Measurements from ENCODE around the gene KIR2DL1. TPM values are rescaled to one million over a fixed set of nuclear protein-coding genes. Genes with fewer than 3 reads are reported as not detected.
"Not testable (repeated sequence)": the region's sequence is repeated elsewhere in the genome, so short reads cannot be mapped to it uniquely, and the experiment has no call there.

The KIR2DL1 gene
- total RNA-seq, 6 experiments from 2014 or later, result not detected

DNA sequence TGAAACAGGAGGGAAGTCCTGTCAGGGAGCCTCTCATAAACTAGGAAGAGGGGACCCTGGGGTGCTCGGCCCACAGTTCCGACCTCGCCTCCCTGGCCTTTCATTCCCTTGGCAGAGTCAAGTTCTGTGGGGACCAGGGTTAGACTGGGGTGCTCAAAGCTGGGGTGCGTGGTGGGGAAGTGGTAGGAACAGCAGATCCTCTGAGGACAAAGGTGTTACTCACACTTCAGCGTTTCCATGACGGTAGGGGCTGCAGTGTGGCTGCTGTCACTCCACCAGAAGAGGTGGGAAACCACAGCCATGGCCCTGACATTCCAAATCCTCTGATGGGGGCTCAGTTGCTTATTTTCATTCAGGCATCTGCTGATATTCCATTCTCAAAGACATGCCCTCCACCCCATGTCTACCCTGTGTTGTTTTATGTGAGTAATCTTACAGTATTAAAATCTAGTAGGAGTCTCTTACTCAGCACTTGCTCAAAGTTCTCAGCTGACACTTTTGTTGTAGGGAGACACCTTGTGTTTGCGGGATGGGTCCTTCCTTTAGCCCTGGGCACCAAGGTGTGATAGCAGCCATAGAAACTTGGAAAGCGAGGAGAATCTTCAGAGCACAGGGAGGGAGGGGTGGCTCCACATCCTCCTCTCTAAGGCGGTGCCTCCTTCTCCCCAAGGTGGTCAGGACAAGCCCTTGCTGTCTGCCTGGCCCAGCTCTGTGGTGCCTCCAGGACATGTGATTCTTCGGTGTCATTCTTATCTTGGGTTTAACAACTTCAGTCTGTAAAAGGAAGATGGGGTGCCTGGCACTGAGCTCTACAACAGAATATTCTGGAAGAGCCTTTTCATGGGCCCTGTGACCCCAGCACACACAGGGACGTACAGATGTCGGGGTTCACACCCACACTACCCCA lies 13.1 kb upstream of the KIR2DL1 start:
- not testable (repeated sequence) for DNase-seq; H3K36me3 Mint-ChIP-seq (ENCODE audit: low read depth); H3K4me3 Mint-ChIP-seq; H3K27me3 Mint-ChIP-seq (ENCODE audit: insufficient read depth); H3K27ac Mint-ChIP-seq; H3K4me1 Mint-ChIP-seq (ENCODE audit: low read depth)
- H3K9me3 Mint-ChIP-seq, result peaks cover 51% of the 10 kb centered on the region

DNA sequence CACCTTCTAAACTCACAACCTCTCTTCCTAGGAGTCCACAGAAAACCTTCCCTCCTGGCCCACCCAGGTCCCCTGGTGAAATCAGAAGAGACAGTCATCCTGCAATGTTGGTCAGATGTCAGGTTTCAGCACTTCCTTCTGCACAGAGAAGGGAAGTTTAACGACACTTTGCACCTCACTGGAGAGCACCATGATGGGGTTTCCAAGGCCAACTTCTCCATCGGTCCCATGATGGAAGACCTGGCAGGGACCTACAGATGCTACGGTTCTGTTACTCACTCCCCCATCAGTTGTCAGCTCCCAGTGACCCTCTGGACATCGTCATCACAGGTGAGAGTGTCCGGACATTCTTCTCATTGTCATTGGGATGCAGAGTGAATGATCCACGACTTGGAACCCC lies 11.0 kb upstream of the KIR2DL1 start:
- H3K4me1 Mint-ChIP-seq (ENCODE audit: low read depth); DNase-seq; H3K27me3 Mint-ChIP-seq (ENCODE audit: insufficient read depth); H3K36me3 Mint-ChIP-seq (ENCODE audit: low read depth); H3K27ac Mint-ChIP-seq; H3K4me3 Mint-ChIP-seq: not testable (repeated sequence)
- peaks cover 48% of the 10 kb centered on the region for H3K9me3 Mint-ChIP-seq

DNA sequence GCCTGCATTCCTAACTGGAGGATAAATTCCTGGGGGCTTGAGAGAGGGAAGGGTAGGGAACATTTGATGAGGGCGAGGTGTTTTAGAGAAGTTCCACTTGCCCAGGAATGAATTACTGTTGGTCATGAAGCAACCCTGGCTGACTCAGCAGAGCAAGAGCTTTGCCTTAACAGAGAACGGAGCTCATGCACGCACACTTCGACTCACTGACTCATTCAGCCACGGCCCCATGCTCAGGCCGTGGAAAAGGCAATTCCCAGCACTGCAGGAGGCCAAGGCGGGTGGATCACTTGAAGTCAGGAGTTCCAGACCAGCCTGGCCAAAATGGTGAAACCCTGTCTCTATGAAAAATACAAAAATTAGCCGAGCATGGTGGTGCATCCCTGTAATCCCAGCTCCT lies 5.4 kb upstream of the KIR2DL1 start:
- H3K4me3 Mint-ChIP-seq; H3K27ac Mint-ChIP-seq; H3K36me3 Mint-ChIP-seq (ENCODE audit: low read depth); H3K4me1 Mint-ChIP-seq (ENCODE audit: low read depth); DNase-seq; H3K27me3 Mint-ChIP-seq (ENCODE audit: insufficient read depth): not testable (repeated sequence)
- H3K9me3 Mint-ChIP-seq, result peaks cover 34% of the 10 kb centered on the region

DNA sequence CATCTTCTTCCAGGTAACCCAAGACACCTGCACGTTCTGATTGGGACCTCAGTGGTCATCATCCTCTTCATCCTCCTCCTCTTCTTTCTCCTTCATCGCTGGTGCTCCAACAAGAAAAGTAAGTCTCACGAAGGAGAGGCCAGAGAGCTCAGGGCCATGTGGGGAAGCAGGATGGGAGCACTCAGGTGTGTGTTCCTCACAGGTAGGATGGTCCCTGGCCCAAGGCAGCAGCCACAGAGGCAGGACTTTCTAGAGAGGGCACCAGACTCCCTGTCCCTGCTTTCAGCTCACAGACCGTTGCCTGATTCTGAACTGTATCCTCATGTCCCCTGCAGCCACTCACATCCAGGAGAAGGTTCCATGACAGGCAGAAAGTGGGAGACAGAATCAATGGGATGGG lies 3.1 kb upstream of the KIR2DL1 start:
- not testable (repeated sequence) for H3K27me3 Mint-ChIP-seq (ENCODE audit: insufficient read depth)

DNA sequence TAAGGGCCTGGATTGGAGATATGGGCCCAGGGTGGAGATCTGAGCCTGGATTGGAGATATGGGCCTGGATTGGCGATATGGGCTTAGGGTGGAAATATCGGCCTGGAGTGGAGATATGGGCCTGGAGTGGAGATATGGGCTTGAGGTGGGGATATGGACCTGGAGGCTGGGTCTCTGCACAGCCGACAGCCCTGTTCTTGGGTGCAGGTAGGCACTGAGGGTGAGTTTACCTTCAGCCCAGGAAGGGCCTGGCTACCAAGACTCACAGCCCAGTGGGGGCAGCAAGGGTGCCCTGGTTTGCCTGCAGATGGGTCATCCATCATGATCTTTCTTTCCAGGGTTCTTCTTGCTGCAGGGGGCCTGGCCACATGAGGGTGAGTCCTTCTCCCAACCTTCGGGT lies 918 bp downstream of the KIR2DL1 start:
- H3K9me3 Mint-ChIP-seq, result peaks cover 60% of the 10 kb centered on the region
- DNase-seq; H3K4me1 Mint-ChIP-seq (ENCODE audit: low read depth); H3K4me3 Mint-ChIP-seq; H3K27ac Mint-ChIP-seq; H3K27me3 Mint-ChIP-seq (ENCODE audit: insufficient read depth); H3K36me3 Mint-ChIP-seq (ENCODE audit: low read depth): not testable (repeated sequence)

More for the DNA sequence above, 3.1 kb upstream of the KIR2DL1 start:
- not testable (repeated sequence) for H3K4me1 Mint-ChIP-seq (ENCODE audit: low read depth); H3K4me3 Mint-ChIP-seq; DNase-seq; H3K27ac Mint-ChIP-seq
- H3K36me3 Mint-ChIP-seq (ENCODE audit: low read depth), result peaks cover 10% of the 10 kb centered on the region; the same call in 1 of the 2 replicates
- H3K9me3 Mint-ChIP-seq, result peaks cover 39% of the 10 kb centered on the region

DNA sequence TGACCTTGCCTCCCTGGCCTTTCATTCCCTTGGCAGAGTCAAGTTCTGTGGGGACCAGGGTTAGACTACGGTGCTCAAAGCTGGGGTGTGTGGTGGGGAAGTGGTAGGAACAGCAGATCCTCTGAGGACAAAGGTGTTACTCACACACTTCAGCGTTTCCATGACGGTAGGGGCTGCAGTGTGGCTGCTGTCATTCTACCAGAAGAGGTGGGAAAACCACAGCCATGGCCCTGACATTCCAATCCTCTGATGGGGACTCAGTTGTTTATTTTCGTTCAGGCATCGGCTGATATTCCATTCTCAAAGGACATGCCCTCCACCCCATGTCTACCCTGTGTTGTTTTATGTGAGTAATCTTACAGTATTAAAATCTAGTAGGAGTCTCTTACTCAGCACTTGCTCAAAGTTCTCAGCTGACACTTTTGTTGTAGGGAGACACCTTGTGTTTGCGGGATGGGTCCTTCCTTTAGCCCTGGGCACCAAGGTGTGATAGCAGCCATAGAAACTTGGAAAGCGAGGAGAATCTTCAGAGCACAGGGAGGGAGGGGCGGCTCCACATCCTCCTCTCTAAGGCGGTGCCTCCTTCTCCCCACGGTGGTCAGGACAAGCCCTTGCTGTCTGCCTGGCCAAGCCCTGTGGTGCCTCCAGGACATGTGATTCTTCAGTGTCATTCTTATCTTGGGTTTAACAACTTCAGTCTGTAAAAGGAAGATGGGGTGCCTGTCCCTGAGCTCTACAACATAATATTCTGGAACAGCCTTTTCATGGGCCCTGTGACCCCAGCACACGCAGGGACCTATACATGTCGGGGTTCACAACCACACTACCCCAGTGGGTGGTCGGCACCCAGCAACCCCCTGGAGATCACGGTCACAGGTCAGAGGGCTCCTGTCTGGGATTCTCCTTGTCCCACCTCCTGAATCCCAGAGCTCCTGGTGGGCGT lies 1.7 kb downstream of the KIR2DL1 start:
- not testable (repeated sequence) for DNase-seq; H3K4me1 Mint-ChIP-seq (ENCODE audit: low read depth); H3K27ac Mint-ChIP-seq; H3K4me3 Mint-ChIP-seq; H3K36me3 Mint-ChIP-seq (ENCODE audit: low read depth); H3K27me3 Mint-ChIP-seq (ENCODE audit: insufficient read depth)
- peaks cover 63% of the 10 kb centered on the region for H3K9me3 Mint-ChIP-seq

DNA sequence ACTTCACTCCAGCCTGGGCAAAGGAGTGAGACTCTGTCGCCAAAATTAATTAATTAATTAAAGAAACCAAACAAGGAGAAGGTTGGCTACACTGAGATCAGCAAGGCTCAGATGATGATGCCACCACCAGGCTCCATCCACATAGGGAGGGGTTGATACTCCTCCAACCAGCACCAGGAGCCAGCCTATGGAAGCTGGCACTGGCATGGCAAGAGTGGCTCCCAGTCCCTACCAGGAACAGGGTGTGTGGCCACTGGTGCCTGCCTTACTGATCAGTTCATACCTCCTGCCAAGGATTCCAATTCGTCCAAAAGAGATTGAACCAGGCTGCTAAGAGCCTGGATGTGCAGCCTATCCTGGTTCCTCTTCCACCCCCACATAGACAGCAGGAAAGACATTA lies 3.1 kb downstream of the KIR2DL1 start:
- H3K4me1 Mint-ChIP-seq (ENCODE audit: low read depth); H3K27ac Mint-ChIP-seq; H3K4me3 Mint-ChIP-seq; H3K36me3 Mint-ChIP-seq (ENCODE audit: low read depth); DNase-seq; H3K27me3 Mint-ChIP-seq (ENCODE audit: insufficient read depth): not testable (repeated sequence)
- peaks cover 64% of the 10 kb centered on the region for H3K9me3 Mint-ChIP-seq

DNA sequence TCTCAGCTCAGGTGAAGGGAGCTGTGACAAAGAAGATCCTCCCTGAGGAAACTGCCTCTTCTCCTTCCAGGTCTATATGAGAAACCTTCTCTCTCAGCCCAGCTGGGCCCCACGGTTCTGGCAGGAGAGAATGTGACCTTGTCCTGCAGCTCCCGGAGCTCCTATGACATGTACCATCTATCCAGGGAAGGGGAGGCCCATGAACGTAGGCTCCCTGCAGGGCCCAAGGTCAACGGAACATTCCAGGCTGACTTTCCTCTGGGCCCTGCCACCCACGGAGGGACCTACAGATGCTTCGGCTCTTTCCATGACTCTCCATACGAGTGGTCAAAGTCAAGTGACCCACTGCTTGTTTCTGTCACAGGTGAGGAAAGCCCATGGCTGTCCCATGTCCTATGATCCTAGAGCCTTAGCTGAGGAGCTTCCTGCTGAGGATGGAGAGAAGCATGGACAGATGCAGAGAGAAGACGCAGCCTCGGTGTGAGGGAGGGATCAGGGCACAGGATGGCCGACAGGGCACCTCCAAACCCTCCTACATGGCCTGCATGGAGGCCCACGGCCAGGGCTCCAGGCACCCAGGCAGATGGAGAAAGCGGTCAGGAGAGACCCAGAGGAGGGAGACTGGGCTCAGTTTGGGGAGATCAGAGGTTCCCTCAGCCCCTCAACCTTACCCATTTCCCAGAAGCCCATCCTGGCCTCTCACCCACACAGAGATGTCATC lies 5.7 kb downstream of the KIR2DL1 start:
- H3K4me3 Mint-ChIP-seq; DNase-seq; H3K36me3 Mint-ChIP-seq (ENCODE audit: low read depth); H3K27me3 Mint-ChIP-seq (ENCODE audit: insufficient read depth); H3K4me1 Mint-ChIP-seq (ENCODE audit: low read depth); H3K27ac Mint-ChIP-seq: not testable (repeated sequence)
- H3K9me3 Mint-ChIP-seq, result peaks cover 67% of the 10 kb centered on the region

DNA sequence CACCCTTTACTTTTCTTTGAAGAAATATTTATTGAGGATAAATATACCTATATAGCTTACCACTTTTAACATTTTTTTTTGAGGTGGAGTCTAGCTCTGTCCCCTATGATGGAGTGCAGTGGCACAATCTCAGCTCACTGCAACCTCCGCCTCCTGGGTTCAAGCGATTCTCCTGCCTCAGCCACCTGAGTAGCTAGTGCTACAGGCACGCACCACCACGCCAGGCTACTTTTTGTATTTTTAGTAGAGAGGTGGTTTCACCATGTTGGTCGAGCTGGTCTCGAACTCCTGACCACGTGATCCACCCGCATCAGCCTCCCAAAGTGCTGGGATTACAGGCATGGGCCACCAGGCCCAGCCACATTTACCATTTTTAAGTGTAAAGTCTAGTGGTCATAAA lies 6.2 kb downstream of the KIR2DL1 start:
- not testable (repeated sequence) for H3K27me3 Mint-ChIP-seq (ENCODE audit: insufficient read depth); H3K4me1 Mint-ChIP-seq (ENCODE audit: low read depth); DNase-seq; H3K36me3 Mint-ChIP-seq (ENCODE audit: low read depth); H3K4me3 Mint-ChIP-seq; H3K27ac Mint-ChIP-seq
- peaks cover 63% of the 10 kb centered on the region for H3K9me3 Mint-ChIP-seq

DNA sequence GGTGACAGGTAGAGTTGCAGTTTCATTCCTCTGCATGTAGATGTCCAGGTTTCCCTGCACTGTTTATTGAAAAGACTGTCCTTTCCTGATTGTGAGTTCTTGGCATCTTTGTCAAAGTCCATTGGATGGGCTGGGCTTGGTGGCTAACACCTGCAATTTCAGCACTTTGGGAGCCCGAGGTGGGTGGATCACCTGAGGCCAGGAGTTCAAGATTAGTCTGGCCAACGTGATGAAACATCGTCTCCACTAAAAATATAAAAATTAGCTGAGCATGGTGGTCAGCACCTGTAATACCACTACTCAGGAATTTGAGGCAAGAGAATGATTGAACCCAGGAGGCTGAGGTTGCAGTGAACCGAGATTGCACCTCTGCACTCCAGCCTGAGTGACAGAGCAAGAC lies 8.3 kb downstream of the KIR2DL1 start:
- not testable (repeated sequence) for H3K27me3 Mint-ChIP-seq (ENCODE audit: insufficient read depth); H3K36me3 Mint-ChIP-seq (ENCODE audit: low read depth); H3K4me3 Mint-ChIP-seq; H3K4me1 Mint-ChIP-seq (ENCODE audit: low read depth); DNase-seq; H3K27ac Mint-ChIP-seq
- peaks cover 60% of the 10 kb centered on the region for H3K9me3 Mint-ChIP-seq

DNA sequence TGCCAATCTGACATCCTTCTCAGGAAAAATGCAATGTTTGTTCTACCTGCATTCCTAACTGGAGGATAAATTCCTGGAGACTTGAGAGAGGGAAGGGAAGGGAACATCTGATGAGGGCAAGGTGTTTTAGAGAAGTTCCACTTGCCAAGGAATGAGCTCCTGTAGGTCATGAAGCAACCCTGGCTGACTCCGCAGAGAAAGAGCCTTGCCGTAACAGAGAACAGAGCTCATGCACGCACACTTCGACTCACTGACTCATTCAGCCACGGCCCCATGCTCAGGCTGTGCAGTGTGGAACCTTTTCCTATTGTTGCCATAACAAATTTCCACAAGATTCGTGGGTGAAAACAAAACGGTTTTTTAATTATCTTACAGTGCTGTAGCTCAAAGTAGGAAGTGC lies 9.3 kb downstream of the KIR2DL1 start:
- H3K27me3 Mint-ChIP-seq (ENCODE audit: insufficient read depth); H3K36me3 Mint-ChIP-seq (ENCODE audit: low read depth); H3K4me1 Mint-ChIP-seq (ENCODE audit: low read depth); H3K4me3 Mint-ChIP-seq; H3K27ac Mint-ChIP-seq; DNase-seq: not testable (repeated sequence)
- H3K9me3 Mint-ChIP-seq, result peaks cover 58% of the 10 kb centered on the region

DNA sequence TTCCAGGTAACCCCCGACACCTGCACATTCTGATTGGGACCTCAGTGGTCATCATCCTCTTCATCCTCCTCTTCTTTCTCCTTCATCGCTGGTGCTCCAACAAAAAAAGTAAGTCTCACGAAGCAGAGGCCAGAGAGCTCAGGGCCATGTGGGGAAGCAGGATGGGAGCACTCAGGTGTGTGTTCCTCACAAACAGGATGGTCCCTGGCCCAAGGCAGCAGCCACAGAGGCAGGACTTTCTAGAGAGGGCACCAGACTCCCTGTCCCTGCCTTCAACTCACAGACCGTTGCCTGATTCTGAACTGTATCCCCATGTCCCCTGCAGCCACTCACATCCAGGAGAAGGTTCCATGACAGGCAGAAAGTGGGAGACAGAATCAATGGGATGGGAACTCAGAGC lies 13.3 kb downstream of the KIR2DL1 start:
- H3K9me3 Mint-ChIP-seq, result peaks cover 47% of the 10 kb centered on the region
- not testable (repeated sequence) for H3K4me1 Mint-ChIP-seq (ENCODE audit: low read depth)

DNA sequence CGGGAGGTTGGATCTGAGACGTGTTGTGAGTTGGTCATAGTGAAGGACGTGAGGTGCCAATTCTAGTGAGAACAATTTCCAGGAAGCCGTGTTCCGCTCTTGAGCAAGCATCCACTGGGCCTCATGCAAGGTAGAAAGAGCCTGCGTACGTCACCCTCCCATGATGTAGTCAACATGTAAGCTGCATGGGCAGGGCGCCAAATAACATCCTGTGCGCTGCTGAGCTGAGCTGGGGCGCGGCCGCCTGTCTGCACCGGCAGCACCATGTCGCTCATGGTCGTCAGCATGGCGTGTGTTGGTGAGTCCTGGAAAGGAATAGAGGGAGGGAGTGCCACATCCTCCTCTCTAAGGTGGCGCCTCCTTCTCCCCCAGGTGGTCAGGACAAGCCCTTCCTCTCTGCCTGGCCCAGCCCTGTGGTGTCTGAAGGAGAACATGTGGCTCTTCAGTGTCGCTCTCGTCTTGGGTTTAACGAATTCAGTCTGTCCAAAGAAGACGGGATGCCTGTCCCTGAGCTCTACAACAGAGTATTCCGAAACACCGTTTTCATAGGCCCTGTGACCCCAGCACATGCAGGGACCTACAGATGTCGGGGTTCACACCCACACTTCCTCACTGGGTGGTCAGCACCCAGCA lies 16.6 kb downstream of the KIR2DL1 start:
- not testable (repeated sequence) for DNase-seq; H3K27ac Mint-ChIP-seq; H3K4me3 Mint-ChIP-seq; H3K27me3 Mint-ChIP-seq (ENCODE audit: insufficient read depth); H3K4me1 Mint-ChIP-seq (ENCODE audit: low read depth); H3K36me3 Mint-ChIP-seq (ENCODE audit: low read depth)
- peaks cover 40% of the 10 kb centered on the region for H3K9me3 Mint-ChIP-seq

More for the DNA sequence above, 13.3 kb downstream of the KIR2DL1 start:
- not testable (repeated sequence) for H3K27ac Mint-ChIP-seq; H3K36me3 Mint-ChIP-seq (ENCODE audit: low read depth); H3K4me3 Mint-ChIP-seq; H3K27me3 Mint-ChIP-seq (ENCODE audit: insufficient read depth); DNase-seq

Data from HFFc6 (cell line).